D341Med (cell line): ENCODE data around the gene SARDH.

Source experiments
- DNase-seq: peaks from one replicate; pipeline ENCODE4 v3.0.0; 2012; ENCODE audit warnings: low spot score

SARDH gene

DNA sequence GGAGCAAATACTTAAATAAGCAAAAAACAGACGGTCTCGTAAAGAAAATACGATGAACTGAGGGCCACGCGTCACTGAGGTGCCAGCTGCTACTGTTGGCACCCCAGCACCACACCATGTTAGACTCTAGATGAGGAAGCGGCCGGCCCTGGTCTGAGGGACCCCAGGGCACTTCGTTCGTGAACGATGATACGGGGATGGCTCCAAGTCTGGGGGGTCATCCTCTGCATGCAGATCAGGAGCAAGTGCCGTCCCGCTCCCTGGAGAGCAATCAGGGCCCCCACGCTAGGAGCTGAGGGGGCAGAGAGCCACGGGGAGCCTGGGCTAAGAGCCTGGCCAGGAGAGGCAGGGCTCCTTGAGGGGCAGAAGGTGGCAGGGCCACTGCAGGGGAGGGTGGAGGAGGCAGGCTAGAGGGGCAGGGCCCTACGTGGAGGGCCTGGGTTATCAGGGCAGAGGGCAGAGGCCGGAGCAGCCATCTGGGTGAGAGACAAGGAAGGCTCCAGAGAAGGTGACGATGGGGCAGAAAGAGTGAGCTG lies 24.1 kb downstream of the SARDH start:
- no peak for DNase-seq

DNA sequence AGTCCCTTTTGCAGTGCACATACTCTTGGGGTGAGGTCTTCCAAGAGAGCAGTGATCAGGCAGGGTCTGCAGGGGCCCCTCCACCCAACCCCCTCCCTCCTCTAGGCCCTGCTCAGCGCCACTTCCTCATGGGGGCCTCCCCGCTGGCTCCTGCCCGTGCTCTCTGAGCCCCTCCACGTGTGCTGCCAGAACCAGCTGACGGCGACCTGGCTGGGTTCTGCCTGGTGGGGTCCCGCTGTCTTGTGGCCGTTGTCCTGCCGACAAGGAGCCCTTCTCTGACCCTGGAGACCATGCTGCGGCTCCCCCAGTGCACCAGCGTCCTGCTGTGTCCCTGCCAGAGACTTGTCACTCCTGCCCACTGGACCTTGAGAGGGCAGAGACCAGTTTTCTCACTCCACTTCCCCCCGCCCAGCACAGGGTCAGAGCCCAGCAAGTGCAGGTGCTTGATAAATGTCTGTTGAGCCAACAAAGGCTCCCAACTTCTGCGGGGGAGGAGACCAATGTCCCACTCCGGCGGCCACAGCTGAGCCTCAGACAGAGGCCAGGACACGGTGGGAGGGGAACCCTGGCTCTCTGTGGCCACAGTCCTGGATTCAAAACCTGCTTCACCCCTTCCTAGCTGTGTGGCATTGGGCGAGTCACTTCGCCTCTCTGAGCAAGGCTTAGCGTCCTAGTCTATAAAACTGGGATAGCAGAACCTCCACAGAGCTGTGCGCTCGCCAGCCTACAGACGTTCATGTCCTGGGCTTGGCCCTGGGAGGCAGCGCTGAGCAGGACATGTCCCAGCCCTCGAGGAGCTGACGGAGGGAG lies 24.8 kb downstream of the SARDH start:
- DNase-seq: no peak

DNA sequence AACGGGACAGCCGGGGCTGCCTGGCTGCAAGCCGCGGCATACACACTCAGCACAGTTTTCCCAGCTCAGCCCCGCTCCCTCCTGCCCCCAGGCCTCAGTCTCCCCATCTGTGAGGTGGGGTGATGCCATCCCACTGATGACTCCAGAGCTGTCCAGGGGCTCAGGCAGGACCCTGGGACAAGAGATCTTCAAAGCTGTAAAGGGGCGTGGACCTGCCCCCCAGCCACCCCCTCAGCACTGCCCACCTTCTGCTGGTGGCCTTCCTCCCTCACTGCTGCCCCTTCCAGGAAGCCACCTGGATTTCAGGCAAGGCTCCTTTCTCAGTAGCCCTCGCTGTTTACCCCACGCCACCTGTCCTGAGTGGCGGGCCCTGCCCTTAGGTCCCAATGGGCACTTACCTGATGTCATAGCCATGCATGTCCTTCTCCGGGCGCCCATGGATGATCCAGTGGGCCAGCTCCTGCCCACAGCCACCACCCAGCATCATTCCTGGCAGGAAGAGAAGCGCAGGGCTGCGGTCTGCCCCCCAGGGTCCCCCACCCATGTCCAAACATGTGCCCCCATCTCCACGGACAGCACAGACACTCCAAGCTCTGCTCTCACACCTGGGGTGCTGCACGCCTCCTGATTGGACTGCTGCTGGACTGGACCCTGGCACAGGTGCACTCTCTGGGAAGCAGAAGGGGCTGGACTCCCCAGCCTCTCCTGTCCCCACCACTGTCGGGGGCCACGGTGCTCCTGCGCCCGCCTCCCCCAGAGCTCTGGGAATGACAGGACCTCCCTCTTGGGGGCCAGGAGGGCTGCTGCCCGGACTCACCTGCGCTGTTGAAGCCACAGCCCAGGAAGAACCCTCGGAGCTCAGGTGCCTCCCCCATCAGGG lies 25.7 kb downstream of the SARDH start:
- DNase-seq: no peak

DNA sequence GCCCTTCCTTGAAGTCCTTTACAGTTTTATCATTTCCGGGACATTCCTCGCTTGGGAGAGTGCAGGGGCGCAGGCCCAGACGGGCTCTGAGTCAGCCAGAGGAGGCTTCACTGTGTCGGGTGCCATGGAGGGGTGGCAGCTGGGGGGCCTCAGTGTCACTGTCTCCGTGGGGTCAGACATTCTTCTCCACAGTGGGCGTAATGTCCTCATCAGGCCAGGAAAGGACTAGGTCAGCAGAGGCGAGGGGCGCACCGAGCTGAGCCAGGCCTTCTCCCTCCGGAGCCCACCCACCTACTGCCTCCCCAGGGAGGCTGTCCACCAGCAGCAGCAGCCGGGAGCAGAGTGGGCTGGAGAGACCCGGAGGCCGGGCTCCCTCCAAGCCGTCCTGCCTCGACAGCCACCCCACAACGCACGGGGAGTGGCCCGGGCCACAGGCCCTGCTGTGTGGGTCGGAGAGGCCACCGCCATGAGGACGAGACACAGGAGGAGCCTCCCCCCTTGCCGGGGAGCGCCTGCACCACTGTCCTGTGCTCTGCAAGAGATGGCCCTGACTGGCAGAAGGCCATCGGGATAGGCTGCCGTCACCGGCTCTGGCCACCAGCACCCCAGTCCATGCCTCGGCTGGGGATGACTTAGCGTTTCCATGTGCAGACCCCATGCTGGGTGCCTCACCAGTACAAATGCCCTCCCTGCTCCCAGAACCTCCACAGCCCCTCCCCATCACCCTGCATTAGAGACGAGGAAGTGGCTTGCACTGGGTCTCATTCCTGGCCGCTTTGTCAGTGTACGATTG lies 26.5 kb downstream of the SARDH start:
- no peak for DNase-seq

DNA sequence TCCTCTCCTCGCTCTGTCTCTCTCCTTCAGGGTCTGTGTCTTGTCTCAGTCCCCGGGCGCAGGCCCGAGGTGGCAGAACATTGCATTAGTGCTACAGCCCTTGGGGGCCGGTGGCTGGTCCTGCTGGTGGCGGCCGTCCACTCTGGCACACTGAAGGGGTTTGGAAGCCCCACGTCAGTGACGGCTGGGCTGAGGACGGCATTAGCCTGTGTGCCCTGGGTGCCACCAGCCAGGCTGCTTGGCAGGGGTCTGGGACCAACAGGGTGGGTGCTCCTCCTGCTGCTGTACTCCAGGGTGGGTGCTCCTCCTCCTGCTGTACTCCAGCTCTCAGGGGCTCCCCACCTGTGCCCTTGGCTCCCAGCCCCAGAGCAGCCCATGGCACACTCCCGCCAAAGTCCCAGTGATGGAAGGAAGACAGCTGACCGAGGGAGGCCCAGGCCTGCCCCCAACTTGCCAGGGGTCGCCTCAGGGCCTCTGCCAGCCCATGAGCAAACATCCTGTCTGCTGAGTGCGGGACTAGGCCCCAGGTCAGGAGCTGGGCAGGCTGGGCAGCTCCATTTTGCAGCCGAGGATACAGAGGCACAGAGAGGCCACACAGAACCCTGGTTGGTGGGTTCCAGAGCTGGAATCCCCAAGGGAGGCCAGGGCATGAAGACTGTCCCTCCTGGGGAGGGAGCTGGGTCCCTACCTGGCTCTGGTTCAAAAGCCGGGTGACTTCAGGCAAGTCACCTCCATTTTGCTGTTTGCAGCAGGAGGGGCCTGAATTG lies 27.3 kb downstream of the SARDH start:
- no peak for DNase-seq

DNA sequence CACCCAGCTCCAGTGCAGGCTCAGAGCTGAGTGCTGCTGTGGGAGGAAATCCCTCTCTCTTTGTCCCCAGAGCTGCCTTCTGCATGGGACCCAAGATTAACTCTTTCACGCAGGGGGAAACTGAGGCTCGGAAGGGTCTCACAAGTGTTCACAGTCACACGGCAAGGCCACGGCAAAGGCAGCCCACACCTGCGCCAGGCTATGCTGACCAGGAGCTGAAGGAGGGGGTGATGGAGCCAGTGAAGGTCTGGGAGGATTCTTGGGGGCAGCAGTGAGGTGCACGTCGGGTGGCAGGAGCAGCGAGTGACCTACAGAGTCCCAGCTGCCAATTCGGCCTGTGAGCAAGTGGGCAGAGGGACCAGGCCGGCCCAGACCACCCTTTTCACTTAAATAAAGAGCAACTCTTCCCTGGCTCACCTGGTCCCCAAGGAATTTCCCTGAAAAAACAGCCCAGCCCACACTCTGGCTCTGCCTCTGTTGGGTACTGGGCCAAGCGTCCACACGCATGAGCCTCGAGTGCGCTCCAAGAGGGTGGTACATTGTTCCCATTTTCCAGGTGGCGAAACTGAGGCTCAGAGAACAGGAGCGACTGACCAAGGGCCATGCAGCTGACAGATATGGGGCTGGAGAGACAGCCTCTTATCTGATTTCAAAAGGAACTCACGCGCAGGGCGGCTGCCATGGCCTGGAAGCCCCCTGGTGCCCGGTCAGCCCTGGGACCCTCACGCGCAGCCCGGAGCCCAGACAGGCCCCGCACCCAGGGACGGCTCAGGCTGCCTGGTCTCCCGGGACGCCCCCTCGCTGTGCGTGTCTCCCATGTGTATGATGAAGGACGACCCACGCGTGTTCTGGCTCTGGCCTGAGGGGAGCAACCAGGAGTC lies 28.2 kb downstream of the SARDH start:
- DNase-seq: no peak

DNA sequence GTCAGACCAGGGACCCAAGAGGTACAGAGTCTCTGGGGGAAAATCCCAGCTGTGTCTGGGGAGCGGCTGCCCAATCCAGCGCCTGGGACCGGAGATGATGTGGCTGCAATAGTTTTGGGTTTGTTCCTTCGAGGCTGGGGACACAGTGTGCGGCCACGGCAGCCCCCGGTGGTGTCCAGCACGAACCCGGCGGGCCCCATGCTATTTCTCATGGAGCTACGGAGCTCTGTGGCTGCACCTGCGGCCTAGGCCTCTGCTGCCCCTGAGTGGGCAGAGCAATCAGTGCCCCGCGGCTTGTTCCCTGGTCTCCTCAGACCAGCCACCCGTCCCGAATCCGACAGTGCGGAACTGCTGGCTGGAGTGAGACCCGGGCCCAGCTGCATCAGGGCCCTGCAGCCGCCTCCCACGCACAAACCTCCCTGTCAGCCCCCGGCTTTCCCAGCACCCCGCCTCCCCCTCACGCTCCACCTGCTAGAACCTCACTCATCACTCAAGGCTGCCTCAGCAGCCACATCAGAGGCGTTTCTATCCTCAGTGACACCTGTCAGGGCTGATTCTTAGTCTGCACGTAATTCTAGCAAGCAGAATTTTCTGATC lies 29.0 kb downstream of the SARDH start:
- no peak for DNase-seq

DNA sequence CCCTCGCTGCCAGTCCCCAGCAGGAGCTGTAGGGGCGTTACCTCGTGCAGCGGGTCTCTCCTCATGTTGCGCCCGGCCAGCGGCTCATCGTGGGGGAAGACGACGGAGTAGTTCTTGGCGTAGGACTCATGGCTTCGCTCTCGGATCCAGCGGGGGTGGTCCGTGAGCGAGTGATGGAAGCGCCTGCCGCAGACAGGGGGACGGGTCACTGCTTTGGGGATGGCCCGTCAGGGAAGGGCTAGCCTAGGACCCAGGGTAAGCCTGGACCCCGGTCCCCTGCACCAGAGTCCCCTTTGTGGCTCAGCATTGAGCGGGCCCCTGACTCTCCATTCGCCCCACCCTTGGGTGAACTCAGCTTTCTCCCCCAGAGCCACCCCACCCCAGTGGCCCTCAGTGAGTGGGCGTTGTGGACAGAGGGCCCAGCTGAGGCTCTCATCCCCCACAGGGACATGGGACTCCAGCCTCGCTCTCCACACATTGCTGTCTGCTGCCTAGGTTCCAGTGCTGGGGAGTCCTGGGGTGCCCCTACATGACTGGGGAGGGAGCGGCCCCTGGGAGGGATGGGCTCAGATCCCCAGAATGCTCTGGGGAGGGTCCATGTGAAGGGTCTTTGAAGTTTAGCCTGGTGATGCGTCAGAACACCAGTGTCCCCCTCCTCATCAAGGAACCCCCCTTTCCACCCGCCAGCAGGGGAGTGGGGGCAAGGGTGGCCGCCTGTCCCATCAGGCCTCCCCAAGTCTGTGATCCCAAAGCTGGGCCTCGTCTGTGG lies 29.7 kb downstream of the SARDH start:
- no peak for DNase-seq

DNA sequence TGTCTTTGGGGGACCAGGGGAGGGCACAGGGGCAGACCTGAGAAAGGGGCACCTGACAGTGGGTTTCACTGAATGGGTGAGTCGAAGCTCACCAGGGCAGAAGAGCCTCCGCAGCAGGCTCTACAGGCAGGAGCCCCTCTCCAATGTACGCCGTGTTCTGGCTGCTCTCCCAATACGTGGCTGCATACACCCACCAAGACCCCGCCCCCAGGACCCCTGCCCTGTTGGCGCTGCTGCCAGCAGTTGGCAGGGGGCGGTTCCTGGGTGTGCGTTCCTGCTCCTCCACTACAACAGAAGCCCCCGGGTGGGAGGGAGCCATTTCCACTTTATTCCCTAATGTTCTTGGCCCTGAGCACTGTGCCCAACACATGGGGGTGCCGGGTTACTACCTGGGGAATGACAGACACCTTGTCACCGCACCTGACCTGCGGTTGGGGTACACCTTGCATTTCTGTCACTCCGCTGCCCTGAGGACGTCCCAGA lies 30.3 kb downstream of the SARDH start:
- no peak for DNase-seq

DNA sequence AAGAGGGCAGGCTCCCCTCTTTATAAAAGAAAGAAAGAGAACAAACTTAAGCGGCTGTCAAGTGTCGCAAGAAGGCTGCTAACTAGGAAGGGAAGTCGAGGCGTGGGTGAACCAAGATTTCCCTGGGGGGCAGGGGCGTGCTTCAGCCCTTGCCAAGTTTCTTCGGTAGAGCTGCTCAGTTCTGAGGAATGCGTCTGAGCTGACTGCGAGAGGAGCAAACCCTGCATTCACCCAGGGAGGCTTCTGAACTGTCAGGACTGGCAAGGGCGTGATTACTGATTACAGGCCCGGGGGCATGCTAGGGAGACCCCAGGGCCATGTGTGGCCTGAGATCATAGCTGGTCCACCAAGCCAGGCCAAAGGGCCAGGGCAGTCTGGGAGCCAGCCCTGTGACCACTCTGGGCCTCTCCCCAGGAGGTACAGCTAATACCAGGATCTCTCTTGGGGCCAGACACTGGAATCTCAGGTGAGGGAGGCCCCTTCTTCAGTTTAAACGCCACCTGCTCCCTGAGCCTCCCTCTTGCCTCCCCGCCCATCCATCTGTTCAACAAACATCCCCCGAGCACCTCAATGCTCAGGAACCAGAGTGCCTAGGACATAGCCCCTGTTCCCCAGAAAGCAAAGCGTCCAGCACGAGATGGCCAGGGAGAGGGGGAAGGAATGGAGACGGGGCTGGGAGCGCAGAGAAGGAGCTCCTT lies 30.9 kb downstream of the SARDH start:
- no peak for DNase-seq

DNA sequence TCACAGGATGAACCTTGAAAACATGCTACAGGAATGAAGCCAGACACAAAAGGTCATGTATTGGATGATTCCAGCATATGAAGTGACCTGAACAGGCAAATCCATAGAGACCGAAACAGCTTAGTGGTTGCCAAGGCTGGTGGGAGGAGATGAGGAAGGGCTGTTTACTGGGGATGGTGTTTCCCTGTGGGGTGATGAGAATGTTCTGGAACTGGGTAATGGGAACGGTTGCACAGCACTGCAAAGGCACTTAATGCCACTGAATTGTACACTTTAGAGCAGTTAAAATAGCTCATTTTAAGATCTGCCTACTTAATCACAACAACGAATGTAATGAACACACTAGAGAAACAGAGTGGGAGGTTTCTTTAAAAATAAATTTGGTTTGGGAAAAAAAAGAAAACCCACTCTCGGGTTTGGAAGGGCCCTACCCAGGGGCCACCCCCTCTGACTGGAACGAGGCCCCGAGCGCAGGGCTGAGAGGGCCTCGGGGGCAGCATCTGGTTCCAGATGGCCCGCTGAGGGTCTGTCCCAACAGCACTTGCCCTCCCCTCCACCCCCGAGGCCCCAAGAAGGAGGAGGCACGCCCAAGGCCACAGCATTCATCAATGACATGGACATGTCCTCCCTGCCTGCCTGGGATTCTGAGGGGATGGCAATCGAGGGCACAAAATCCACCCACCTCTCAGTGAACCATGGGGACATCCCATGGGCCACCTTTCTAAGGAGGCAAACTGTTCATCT lies 31.7 kb downstream of the SARDH start:
- DNase-seq: no peak

DNA sequence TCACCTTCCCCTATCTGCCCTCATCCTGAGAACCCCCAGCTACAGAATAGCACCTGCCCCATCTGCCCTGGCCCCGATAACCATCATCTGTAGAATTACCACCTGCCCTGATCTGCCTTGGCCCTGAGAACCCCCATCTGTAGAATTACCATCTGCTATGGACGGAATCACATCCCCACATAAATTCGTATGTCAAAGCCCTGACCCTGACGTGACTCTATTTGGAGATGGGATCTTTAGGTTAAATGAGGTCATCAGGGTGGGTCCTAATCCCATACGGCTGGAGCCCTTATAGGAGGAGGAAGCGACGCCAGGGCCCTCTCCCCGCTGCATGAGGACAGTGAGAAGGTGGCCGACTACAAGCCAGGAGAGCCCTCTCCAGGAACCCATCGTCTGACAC lies 32.6 kb downstream of the SARDH start:
- DNase-seq: no peak

DNA sequence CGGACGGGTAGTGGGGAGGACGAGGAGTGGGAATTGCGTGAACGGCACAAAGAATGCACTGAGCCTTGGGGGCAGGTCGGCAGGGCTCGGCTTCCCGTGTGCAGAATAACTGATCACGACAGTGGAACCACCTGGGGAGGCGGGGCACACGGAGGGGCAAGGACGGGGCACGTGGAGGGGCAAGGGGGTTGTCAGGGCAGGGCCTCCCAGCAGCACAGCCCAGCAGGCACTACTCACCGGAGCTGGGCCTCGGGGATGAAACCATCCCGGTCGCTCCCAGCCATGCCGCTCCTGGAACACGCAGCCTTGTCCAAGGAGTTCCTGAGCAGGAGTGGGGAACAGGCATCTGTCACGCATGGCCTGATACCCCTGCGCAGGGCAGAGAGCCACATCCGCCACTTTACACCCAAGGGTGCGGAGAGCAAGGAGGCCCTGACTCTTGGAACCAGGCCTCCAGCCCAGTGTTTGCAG lies 33.4 kb downstream of the SARDH start:
- DNase-seq: no peak

DNA sequence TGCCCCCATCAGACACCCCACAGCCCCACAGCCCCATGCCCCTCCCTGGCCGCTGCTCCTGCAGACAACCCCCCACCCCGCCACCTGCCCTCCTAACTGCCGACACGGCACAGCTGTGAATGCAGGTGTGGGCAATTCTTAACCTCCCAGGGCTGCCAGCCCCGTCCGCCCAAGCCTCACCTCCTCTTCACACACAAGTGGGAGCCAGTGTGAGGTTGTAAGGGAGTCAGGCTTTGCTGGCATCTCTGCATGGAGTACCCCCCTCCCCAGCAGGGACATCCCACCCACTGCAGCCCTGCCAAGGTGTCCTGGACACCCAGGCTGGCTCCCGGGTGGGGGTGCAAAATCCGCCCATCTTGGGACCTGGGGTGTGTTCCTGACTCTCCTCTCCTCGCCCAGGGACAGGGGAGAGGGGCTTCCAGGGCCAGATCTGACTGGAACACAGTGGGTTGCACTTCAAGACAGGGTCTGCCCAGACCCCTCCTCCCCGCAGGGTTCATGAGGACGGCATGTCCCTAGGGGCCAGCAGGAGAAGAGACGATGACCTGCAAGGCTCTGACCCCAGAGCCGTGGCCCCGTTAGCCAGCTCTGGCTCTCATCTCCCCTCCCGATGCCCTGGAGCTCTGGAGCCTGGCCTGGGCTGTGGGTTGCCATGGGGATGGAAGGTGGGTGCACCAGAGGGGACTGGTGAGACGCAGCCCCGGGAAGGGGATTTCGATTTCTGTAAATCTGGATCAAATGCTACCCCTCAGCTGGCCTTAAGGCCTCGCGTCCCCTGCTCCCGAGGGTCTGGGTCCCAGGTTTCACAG lies 34.4 kb downstream of the SARDH start:
- DNase-seq: no peak

DNA sequence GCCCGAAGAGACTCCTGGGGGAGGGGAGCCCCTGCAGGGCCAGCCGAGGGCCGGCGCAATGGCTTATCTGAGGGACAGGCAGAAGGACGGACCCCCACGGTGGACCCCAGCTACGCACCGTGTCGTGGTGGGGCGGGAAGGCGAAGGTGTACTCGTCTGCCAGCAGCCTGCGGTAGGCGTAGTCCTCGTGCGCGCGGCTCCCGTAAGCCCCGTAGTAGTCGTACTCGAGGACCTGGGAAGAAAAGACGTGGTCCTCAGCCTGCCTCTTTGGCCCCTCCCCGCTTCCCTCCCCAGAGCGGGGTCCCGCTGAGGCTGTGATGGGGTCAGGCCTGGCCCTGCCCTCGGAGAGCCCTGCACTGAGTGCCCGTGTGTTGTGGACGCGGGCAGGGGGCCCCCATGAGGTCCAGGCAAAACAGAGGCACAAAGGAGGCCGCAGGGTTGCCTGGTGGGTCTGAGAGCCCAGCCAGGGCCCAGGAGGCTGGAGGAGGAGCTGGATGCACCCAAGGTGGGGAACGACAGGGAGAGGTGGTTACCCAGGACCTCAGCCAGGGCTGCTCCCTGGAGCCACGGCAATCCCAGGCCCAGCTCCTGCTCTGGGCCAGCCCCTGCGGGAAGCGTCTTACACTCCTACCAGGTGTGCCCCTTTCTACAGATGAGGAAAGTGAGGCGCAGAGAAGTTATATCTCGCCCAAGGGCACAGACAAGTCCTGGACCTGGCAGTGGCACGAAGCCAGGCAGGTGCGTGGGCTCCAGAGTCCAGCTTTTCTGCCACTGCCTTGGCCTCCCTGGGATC lies 35.2 kb downstream of the SARDH start:
- no peak for DNase-seq
